ENCODE measurements around the gene GPANK1. TPM values are rescaled to one million over a fixed set of nuclear protein-coding genes. Genes with fewer than 3 reads are reported as not detected.

The GPANK1 gene
- total RNA-seq, 1 donor from 2014 or later, result 18.7 TPM

DNA sequence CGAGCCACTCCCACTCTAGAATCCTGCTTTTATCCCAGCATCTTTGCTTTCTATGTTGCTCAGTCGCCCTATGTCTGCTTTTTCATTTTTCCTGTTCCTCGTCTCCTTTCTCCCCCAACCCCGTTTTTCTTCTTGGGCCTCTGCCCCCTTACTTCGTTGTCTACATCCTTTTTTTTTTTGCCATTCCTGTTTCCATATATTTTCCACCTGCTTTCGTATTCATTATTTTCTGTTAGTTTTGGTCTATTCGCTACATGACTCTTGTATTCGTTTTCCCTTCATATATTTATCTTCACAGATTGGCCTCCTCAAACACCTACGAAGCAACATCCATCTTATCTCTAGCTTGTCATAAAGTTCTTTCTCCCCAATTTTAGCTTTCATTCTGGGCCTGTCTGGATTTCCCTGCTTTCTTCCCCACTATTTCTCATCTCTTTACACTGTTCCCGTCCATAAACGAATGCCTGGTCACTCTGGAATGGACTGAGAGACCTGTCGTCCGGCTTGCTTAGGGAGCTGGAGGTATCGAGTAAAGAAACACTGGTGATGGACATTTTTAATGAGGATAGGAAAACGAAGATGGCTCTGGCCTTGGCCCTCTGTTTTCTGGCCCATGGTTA, 43.4 kb downstream of the GPANK1 start:
- H3K27me3 Mint-ChIP-seq (ENCODE audit: unreplicated experiment), result no peaks in the 10 kb centered on the region
- H3K4me3 Mint-ChIP-seq (ENCODE audit: unreplicated experiment), result peak overlapping the region; percentile 80
- no peak for DNase-seq (ENCODE audit: extremely low spot score, unreplicated experiment)
- H3K4me1 Mint-ChIP-seq (ENCODE audit: unreplicated experiment), result peaks cover 18% of the 10 kb centered on the region
- peaks cover 28% of the 10 kb centered on the region for H3K36me3 Mint-ChIP-seq (ENCODE audit: unreplicated experiment)
- TF ChIP-seq, protein P1, sequence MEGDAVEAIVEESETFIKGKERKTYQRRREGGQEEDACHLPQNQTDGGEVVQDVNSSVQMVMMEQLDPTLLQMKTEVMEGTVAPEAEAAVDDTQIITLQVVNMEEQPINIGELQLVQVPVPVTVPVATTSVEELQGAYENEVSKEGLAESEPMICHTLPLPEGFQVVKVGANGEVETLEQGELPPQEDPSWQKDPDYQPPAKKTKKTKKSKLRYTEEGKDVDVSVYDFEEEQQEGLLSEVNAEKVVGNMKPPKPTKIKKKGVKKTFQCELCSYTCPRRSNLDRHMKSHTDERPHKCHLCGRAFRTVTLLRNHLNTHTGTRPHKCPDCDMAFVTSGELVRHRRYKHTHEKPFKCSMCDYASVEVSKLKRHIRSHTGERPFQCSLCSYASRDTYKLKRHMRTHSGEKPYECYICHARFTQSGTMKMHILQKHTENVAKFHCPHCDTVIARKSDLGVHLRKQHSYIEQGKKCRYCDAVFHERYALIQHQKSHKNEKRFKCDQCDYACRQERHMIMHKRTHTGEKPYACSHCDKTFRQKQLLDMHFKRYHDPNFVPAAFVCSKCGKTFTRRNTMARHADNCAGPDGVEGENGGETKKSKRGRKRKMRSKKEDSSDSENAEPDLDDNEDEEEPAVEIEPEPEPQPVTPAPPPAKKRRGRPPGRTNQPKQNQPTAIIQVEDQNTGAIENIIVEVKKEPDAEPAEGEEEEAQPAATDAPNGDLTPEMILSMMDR (IDR thresholded peaks at IDR 0.05), result no peak
- no peaks in the 10 kb centered on the region for H3K9me3 Mint-ChIP-seq (ENCODE audit: unreplicated experiment)
- peak overlapping the region; percentile 92 for H3K27ac Mint-ChIP-seq (ENCODE audit: unreplicated experiment)

DNA sequence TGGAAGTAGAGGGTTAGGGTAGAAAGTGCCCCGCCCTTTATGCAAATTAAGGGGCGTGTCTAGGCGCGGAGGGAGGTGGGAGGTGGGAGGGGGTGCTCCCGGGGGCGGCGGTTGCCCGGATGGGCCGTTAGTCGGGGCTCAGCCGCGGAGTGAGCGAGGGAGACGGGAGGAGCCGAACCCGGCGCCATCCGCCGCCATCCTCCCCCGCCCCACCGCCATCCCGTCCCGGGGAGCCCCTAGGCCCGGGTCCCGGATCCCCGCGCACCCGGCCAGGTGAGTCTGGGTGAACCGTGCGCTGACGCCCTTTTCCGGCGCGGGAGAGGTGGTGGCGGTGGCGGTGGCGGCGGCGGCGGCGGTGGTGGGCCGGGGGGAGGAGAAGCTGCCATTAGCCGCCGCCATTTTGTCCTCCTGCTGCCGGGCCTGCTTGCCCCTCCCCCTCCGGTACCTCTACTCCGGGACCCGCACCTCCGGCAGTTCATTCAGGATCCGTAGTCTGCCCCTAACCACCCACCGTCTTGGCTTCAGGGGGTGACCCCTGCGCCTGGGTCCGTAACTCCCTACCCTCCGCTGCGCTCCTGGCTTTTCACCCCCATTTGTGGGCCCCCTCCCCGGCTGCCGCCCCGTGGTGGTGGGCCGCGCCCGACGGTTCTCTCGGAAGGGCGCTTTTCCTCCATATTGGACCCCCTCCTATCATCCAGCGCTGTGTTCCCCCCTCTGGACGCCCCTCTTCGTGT, 44.0 kb downstream of the GPANK1 start, which contains the start of gene PRRC2A:
PRRC2A (plus strand) TSS at position 130 of the 734 bp plus-strand sequence. CDS start 2,075 bp downstream, outside the sequence.
- H3K27ac Mint-ChIP-seq (ENCODE audit: unreplicated experiment), result peak within 1 kb of the TSS; percentile 100
- peaks cover 21% of the 10 kb centered on the region for H3K36me3 Mint-ChIP-seq (ENCODE audit: unreplicated experiment)
- peak within 1 kb of the TSS; percentile 80 for H3K4me3 Mint-ChIP-seq (ENCODE audit: unreplicated experiment)
- TF ChIP-seq, protein P1 (IDR thresholded peaks at IDR 0.05), result no peak
- H3K9me3 Mint-ChIP-seq (ENCODE audit: unreplicated experiment), result no peaks in the 10 kb centered on the region
- H3K27me3 Mint-ChIP-seq (ENCODE audit: unreplicated experiment), result no peaks in the 10 kb centered on the region
- DNase-seq (ENCODE audit: extremely low spot score, unreplicated experiment), result no peak
- H3K4me1 Mint-ChIP-seq (ENCODE audit: unreplicated experiment), result peaks cover 18% of the 10 kb centered on the region

DNA sequence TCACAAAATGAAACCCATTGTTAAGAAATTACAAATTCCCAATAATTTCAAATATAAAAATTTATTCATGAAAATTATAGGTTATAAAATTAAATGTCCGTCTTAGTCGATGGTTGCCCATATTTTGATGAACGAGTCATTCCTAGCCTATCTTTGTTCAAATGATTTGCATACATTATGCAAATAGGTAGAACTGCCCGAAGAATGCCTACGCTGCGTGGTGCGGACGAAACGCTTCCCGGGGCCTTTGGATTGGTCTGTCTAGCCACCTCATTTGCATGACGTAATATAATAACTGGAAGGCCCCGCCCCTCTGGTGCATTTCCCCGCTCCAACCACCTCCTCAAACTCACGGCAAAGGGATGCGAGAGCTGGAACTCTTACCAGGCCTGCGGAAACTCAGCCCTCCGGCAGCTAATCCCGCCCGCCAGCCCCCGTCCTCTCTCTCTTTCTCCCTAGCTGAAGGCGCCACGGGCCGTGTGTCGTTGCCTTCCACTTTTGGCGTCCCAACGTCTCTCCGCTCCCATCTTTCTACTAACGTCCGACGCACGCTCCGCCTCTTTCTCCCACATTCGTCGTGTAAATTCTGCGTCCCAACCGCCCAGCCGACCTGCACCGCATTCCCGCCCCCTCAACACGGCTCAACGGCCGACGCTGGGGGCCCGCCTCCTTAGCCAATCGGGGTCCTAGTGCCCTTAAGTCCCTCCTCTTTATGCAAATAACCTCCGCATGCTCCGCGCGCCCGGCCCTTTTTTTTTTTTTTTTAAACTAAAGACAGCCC, 44.8 kb downstream of the GPANK1 start:
- Mint-ChIP-seq H3K36me3 (ENCODE audit: unreplicated experiment) (peaks cover 16% of the 10 kb centered on the region), H3K4me1 (ENCODE audit: unreplicated experiment) (peaks cover 18% of the 10 kb centered on the region), H3K9me3 (ENCODE audit: unreplicated experiment) (no peaks in the 10 kb centered on the region), H3K27me3 (ENCODE audit: unreplicated experiment) (no peaks in the 10 kb centered on the region), H3K27ac (ENCODE audit: unreplicated experiment) (peak overlapping the region; percentile 100), H3K4me3 (ENCODE audit: unreplicated experiment) (peak overlapping the region; percentile 80)
- DNase-seq (ENCODE audit: extremely low spot score, unreplicated experiment), result peak; percentile 99
- TF ChIP-seq, protein P1 (IDR thresholded peaks at IDR 0.05), result no peak

DNA sequence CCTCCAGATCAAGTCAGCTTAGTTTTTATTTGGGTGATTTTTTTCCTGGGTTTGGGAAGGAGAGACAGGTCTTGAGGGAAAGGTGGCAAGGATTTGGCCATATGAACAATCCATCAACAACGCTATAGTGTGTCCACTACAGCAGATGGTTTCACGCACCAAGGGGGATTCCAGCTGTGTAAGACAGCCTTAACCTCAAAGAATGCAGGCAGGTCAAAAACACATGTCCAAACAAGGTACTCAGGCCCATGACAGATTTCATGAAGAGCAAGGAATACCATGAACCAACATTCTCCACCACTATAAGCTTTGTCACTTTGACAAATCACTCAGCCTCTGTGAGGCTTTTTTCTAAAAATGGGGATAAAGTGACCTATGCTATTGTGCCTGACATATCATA, 47.8 kb downstream of the GPANK1 start:
- Mint-ChIP-seq H3K27me3 (ENCODE audit: unreplicated experiment) (no peaks in the 10 kb centered on the region), H3K27ac (ENCODE audit: unreplicated experiment) (no peak overlapping the region), H3K4me1 (ENCODE audit: unreplicated experiment) (peaks cover 8% of the 10 kb centered on the region), H3K36me3 (ENCODE audit: unreplicated experiment) (no peaks in the 10 kb centered on the region), H3K4me3 (ENCODE audit: unreplicated experiment) (no peak overlapping the region), H3K9me3 (ENCODE audit: unreplicated experiment) (no peaks in the 10 kb centered on the region)
- TF ChIP-seq, protein P1 (IDR thresholded peaks at IDR 0.05), result no peak
- DNase-seq (ENCODE audit: extremely low spot score, unreplicated experiment), result no peak

Measured in osteocyte (in vitro differentiated cells).